CD4-positive, alpha-beta T cell treated with Interleukin-17A for 4 hours (primary cell): ENCODE results near the gene AMFR.
"Not testable (repeated sequence)": the region's sequence is repeated elsewhere in the genome, so short reads cannot be mapped to it uniquely, and the experiment has no call there.

Source experiments
- DNase-seq: peaks from one replicate; pipeline ENCODE4 v3.0.0-alpha.2; 2020; ENCODE audit warnings: mixed read lengths

AMFR gene

GRCh38 chr16:56423584-56424403 is 1.6 kb downstream of the AMFR start:
- DNase-seq: no peak

GRCh38 chr16:56422896-56423441 is 2.4 kb downstream of the AMFR start:
- DNase-seq: no peak

DNA sequence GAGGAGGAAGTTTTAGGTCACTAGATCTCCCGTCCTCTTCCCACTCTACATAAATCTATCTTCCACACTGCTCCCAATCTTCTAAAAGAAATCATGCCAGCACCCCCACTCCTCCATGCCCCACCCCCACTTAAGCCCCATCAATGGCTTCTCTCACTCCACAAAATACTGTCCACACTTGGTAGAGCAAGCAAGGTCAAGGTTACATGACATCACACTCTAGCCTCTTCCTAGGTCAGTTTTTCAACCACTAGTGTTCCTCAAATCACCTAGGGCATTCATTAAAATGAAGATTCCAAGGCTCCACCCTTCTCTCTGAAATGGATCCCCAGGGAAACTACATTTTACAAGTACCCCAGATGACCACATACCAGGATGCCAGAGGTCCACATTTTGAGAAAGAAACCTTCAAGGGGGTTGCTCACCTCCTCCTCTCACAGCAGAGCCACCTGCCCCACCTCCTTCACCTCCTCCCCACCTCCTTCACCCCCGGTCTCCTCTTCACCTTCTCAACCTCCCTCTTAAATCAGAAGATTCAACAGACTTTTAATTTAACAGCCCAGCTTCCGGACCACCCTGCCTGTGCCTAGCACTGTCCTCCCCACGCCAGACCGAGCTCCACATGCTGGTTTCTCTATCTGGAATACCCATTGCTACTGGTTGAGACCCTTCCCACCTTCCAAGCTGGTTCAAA is 3.2 kb downstream of the AMFR start:
- DNase-seq: no peak

GRCh38 chr16:56421313-56421712 is 4.0 kb downstream of the AMFR start:
- DNase-seq: no peak

GRCh38 chr16:56420613-56421012 is 4.7 kb downstream of the AMFR start:
- no peak for DNase-seq

DNA sequence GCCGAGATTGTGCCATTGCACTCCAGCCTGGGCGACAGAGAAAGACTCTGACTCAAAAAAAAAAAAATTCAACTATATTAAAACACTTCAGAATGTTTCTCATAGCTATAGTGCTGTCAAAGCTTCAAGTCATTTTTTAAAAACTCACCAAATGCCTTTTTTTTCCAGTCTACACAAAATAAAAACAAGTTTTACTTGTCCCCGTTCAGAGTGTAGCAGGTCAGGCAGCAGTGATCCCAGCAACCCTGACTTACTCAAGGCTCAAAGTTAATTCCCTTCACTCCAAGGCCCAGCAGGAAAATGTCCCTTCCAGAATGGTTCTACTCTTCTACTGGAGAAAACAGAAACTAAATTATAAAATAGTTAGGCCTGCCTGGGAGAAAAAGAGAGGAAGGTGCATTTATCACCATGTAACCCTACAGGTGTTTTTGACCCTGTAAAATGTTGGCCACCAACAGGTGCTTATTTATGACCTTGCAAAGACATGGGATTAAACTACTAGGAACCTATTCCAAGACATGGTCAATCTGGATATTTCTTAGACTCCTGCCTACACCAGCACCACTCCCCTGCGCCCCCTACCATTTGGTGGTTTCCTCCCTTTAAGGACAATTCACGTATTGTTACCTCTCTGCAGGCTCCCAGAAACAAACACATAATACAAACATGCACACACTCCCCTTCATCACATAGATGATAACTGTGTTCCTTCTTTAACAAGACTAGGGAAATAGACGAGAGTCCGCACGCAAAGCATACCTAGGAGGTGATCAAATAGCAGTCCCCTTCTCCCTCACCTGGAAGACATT is 5.4 kb downstream of the AMFR start:
- DNase-seq: no peak

DNA sequence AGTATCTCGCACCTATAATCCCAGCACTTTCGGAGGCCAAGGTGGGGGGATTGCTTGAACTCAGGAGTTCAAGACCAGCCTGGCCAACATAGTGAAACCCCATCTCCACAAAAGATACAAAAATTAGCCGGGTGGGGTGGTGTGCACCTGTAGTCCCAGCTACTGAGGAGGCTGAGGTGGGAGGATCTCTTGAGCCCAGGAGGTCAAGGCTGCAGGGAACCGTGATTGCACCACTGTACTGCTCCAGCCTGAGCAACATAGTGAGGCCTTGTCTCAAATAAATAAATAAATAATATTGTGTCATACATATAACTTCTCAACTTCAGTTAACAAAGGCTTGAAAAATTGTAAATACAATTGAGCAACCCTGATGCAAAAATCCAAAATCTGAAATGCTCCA is 8.2 kb downstream of the AMFR start:
- DNase-seq: no peak

GRCh38 chr16:56415875-56416274 is 9.5 kb downstream of the AMFR start:
- DNase-seq: no peak

- DNase-seq: no peak
Observed at GRCh38 chr16:56414366-56414765, 11.0 kb downstream of the AMFR start.

- no peak for DNase-seq
Observed at GRCh38 chr16:56413381-56413780, 12.0 kb downstream of the AMFR start.

DNA sequence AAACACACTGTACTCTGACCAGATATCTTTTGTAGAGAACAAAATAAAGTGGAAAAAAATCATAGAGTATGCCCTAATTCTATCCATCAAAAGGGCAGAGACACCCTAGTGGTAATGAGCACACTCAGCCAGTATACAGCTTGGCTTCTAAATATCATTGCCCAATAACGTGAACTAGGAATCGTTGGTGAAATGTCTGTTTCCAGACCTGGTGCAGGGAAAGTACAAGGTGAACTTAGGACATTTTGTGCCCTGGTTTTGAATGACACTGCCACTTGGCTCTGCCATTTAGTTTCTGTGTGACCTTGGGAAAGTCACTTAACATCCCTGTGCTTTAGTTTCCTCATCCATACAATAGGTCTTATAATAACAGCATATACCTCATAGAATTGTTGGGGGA is 13.7 kb downstream of the AMFR start:
- no peak for DNase-seq

- DNase-seq: no peak
Observed at GRCh38 chr16:56411123-56411522, 14.2 kb downstream of the AMFR start.

GRCh38 chr16:56409195-56409594 is 16.1 kb downstream of the AMFR start:
- no peak for DNase-seq

DNA sequence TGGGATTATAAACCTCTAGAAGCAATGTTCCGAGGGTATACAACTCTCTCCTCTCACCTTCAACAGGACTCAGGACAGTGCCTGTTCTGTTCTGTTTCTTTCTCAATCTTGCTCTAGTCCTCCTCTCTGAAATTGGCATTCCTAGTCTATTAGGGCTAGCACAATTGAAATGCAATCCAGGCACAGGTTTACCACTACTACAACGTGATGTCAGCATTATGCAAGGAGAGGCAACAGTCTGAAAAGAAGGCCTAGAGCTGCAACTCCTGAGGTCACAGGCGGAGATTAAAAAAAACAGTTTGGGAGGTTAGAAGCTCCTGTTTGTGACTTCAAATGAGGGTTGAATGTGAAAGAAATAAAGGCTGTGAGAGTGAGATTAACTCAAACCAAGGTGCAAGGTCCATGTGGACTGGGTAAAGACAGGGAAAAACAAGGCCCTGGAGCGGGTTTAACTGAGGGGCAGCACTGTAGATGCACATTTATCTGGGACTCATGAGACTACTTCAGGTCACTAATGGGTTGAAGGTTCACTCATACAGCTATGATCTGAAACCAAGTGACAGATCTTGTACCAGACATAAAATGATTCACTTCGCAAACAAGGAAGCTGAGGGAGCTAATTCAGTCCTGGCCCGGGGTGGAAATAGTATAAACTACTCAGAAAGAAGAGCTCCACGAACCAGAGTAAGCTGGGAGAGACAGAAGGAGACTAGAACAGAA is 16.8 kb downstream of the AMFR start:
- no peak for DNase-seq

GRCh38 chr16:56405977-56406672 is 19.2 kb downstream of the AMFR start:
- no peak for DNase-seq

DNA sequence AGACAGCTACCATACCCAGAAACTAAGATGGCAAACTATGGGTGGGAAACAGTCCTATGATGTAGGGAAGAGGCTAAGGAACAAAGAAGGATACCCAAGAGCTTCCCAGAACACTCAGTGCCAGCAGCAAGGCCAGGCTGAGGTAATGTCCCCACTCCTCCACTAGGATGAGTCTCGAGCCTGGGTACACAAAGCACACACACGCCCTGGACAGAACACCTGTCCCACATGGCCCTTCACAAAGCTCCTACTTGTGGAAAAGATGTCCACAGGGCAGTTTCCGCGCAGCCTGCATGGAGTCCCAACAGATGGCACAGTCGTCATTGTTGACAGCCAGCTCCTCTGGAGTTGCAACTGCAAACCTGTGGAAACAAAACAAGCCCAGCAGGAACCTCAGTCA is 23.9 kb downstream of the AMFR start:
- DNase-seq: peak; percentile 6

DNA sequence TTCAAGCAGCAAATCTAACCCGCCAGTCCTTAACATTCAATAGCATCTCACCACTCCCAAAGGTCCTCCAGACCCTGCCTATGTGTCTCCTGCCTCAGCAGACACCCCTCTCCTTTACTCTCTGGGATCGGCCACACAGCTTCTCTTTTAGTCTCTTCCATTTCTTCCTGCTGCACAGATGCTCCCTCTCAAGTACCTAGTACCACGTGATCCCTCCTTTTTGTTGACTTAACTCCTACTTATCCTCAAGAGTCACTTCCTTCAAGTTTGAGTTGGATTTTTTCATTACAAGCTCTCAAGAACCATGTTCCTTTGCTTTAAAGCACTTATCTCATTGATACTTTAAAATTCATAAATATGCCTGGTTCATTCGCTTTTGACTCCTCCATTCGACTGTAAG is 24.9 kb downstream of the AMFR start:
- DNase-seq: no peak

DNA sequence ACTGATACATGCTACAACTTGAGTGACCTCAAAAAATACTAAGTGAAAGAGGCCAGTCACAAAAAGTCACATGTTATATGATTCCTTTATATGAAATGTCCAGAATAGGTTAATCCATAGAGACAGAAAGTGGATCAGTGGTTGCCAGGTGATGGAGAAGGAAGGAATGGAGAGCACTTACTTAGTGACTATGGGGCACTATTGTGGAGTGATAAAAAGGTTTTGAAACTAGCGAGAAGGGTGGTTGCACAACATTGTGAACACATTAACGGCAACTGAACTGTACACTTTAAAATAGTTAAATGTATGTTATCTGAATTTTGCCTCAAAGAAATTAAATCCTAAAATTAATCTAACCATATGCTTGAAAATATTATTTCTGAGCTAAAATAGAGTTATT is 25.9 kb downstream of the AMFR start:
- no peak for DNase-seq

- no peak for DNase-seq
Observed at GRCh38 chr16:56399047-56399446, 26.3 kb downstream of the AMFR start.

DNA sequence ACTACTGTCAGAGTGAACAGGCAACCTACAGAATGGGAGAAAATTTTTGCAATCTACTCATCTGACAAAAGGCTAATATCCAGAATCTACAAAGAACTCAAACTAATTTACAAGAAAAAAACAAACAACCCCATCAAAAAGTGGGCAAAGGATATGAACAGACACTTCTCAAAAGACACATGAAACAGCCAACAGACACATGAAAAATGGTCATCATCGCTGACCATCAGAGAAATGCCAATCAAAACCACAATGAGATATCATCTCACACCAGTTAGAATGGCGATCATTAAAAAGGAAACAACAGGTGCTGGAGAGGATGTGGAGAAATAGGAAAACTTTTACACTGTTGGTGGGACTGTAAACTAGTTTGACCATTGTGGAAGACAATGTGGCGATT is 28.6 kb downstream of the AMFR start:
- DNase-seq: not testable (repeated sequence)

DNA sequence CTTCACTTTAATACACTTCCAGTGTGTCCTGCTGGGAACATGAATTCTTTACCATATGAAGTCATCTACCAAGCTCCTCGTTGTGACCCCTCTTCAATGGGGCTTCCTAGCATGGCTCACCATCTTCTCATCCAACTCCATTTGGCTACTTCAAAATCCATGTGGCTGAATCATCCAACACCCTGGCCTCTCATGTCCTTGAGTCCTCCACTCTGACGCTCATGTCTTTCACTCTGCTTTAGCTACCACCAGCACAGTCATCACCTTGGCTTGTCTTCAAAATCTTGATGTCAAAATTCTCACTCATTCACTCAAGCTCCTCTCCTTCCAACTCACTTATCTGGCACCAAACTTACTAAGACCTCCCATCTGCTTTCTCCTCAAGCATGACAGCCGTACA is 35.8 kb downstream of the AMFR start:
- DNase-seq: no peak

- DNase-seq: no peak
Observed at GRCh38 chr16:56388209-56388608, 37.1 kb downstream of the AMFR start.
